Loucy (cell line): ENCODE data around the gene CAMTA2.
A peak's percentile ranks its signal among the peaks of the same experiment; 100 is the strongest.

Source experiments
- H2AFZ ChIP-seq: fragments of 200-600 bp; sonication (generic); 2 replicates; pipeline ENCODE4 v1.6.0; 2016; ENCODE audit warnings: antibody characterized with exemption, mild to moderate bottlenecking, low read length, moderate library complexity
- H3F3A ChIP-seq: fragments of 200-600 bp; 2 replicates; pipeline ENCODE4 v1.6.0; 2016; ENCODE audit warnings: antibody characterized with exemption, low read depth, mild to moderate bottlenecking
- H3K27me3 ChIP-seq: fragments of 200-600 bp; sonication (generic); 2 replicates; pipeline ENCODE4 v1.6.1; 2014; ENCODE audit warnings: low read length, mild to moderate bottlenecking; ENCODE audit not compliant: insufficient read depth, poor library complexity, severe bottlenecking
- H3K36me3 ChIP-seq: fragments of 200-600 bp; sonication (generic); 2 replicates; pipeline ENCODE4 v1.6.1; 2016; ENCODE audit warnings: low read length; ENCODE audit not compliant: insufficient read depth
- H3K4me1 ChIP-seq: fragments of 200-600 bp; sonication (generic); 2 replicates; pipeline ENCODE4 v1.5.1; 2014; ENCODE audit warnings: low read length, mild to moderate bottlenecking; ENCODE audit not compliant: insufficient read depth, poor library complexity, severe bottlenecking
- H3K4me2 ChIP-seq: fragments of 200-600 bp; sonication (generic); 2 replicates; pipeline ENCODE4 v1.6.0; 2014; ENCODE audit warnings: antibody characterized with exemption, low read length, low read depth, mild to moderate bottlenecking; ENCODE audit not compliant: poor library complexity, severe bottlenecking
- H3K4me3 ChIP-seq: fragments of 200-600 bp; sonication (generic); 2 replicates; pipeline ENCODE4 v1.5.1; 2014; ENCODE audit warnings: low read length, mild to moderate bottlenecking, mixed read lengths; ENCODE audit not compliant: poor library complexity, severe bottlenecking
- H3K79me2 ChIP-seq: fragments of 200-600 bp; sonication (generic); 2 replicates; pipeline ENCODE4 v1.6.1; 2014; ENCODE audit warnings: low read length; ENCODE audit not compliant: insufficient read depth
- H3K9ac ChIP-seq: fragments of 200-600 bp; sonication (generic); 2 replicates; pipeline ENCODE4 v1.6.0; 2014; ENCODE audit warnings: mild to moderate bottlenecking, low read depth, low read length, moderate library complexity; ENCODE audit not compliant: poor library complexity, severe bottlenecking
- H3K9me2 ChIP-seq: fragments of 200-600 bp; sonication (generic); replicated peaks from 2 replicates; pipeline ENCODE4 v1.6.1; 2016; ENCODE audit warnings: low read depth, low read length, mixed read lengths
- H3K9me3 ChIP-seq: fragments of 200-600 bp; sonication (generic); 2 replicates; pipeline ENCODE4 v1.6.1; 2014; ENCODE audit warnings: mild to moderate bottlenecking, antibody characterized with exemption, low read length, low read depth; ENCODE audit not compliant: insufficient read depth
- H4K20me1 ChIP-seq: fragments of 200-600 bp; sonication (generic); 2 replicates; pipeline ENCODE4 v1.6.0; 2014; ENCODE audit warnings: antibody characterized with exemption, low read length, mild to moderate bottlenecking; ENCODE audit not compliant: insufficient read depth, poor library complexity, severe bottlenecking
- EZH2phosphoT487 ChIP-seq: fragments of 200-600 bp; IDR thresholded peaks from 2 replicates; pipeline ENCODE4 v1.6.1; 2018; ENCODE audit warnings: antibody characterized with exemption, mild to moderate bottlenecking, moderate library complexity, borderline replicate concordance
- TF ChIP-seq, protein P1 (sequence below): fragments of 200-600 bp; sonication (generic); conservative IDR thresholded peaks from 2 replicates; pipeline ENCODE4 v1.5.1; 2014; ENCODE audit warnings: mild to moderate bottlenecking, antibody characterized with exemption, low read length

Gene CAMTA2

GRCh38 chr17:4970273-4970672, 17.2 kb downstream of the CAMTA2 start:
- Histone ChIP-seq H3K4me2 (no peak overlapping the region), H3K9me3 (no peaks in the 10 kb centered on the region), H3K9me2 (no peaks in the 10 kb centered on the region), H3K9ac (peak overlapping the region; percentile 100), H2AFZ (no peak overlapping the region), H3K27me3 (no peaks in the 10 kb centered on the region), H4K20me1 (no peaks in the 10 kb centered on the region), H3K4me3 (no peak overlapping the region), H3F3A (no peaks in the 10 kb centered on the region), H3K79me2 (peaks cover 32% of the 10 kb centered on the region), H3K4me1 (peaks cover 27% of the 10 kb centered on the region), H3K36me3 (no peaks in the 10 kb centered on the region)
- TF ChIP-seq EZH2phosphoT487, result no peak
- TF ChIP-seq, protein P1, sequence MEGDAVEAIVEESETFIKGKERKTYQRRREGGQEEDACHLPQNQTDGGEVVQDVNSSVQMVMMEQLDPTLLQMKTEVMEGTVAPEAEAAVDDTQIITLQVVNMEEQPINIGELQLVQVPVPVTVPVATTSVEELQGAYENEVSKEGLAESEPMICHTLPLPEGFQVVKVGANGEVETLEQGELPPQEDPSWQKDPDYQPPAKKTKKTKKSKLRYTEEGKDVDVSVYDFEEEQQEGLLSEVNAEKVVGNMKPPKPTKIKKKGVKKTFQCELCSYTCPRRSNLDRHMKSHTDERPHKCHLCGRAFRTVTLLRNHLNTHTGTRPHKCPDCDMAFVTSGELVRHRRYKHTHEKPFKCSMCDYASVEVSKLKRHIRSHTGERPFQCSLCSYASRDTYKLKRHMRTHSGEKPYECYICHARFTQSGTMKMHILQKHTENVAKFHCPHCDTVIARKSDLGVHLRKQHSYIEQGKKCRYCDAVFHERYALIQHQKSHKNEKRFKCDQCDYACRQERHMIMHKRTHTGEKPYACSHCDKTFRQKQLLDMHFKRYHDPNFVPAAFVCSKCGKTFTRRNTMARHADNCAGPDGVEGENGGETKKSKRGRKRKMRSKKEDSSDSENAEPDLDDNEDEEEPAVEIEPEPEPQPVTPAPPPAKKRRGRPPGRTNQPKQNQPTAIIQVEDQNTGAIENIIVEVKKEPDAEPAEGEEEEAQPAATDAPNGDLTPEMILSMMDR, result no peak

DNA sequence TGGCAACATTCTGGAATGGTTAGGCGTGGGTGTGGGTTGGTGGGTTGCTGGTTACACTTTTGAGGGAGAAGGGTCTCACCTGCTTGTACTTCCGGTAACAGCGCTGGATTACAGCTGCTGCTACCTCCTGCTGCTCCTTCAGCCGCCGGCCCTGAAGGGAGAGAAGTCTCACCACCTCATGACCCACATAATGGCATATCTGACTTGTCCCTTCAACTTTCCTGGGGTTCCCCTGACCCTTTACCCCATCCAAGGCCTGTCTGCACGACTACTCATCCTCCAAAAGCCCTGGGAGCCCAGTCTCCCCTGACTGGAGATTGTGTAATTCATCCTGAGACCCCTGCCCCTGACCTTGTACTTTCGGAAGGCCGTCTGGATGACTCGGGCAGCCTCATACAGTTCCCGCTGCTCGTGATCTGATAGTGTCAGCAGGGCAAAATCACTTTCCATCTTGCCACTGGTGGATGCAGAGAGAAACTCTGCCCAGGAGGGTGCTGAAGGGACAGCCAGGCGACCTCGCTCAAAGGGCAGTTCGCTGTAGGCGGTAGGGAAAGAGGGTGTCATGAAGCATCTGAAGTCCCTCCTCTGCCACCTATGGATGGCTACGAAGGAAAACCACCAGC, 17.8 kb downstream of the CAMTA2 start:
- Histone ChIP-seq H3K79me2 (peaks cover 35% of the 10 kb centered on the region), H3K4me1 (peaks cover 27% of the 10 kb centered on the region), H3F3A (no peaks in the 10 kb centered on the region), H4K20me1 (no peaks in the 10 kb centered on the region), H2AFZ (no peak overlapping the region), H3K27me3 (no peaks in the 10 kb centered on the region), H3K36me3 (no peaks in the 10 kb centered on the region), H3K4me2 (peak overlapping the region; percentile 100), H3K9me2 (no peaks in the 10 kb centered on the region), H3K9me3 (no peaks in the 10 kb centered on the region), H3K9ac (peak overlapping the region; percentile 100), H3K4me3 (peak overlapping the region; percentile 100)
- TF ChIP-seq, protein P1, result no peak
- no peak for TF ChIP-seq EZH2phosphoT487

DNA sequence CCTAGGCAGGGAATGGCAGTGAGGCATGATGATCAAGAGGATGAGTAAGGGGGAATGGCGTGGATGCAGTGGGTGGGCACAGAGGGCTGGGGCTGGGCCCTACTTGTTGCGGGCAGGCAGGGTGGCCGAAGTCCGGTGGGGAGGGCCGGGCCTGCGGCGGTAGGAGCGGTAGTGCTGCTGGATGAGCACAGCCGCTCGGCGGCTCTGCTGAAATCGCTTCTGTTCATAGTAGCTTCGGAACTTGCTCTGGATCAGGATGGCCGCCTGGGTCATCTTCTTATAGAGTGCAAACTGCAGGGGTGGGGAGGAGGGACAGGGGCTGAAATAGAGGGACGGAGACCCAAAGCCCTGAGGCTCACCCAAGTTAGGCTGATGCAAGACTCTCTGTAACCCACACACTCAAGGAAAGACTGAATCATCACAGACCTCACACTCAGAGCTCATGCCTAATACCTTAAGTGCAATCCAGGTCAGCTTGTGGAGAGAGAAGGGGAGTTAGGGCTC, 18.4 kb downstream of the CAMTA2 start:
- H3K4me2 ChIP-seq, result peak overlapping the region; percentile 100
- H3F3A ChIP-seq, result no peaks in the 10 kb centered on the region
- no peaks in the 10 kb centered on the region for H4K20me1 ChIP-seq
- H3K79me2 ChIP-seq, result peaks cover 35% of the 10 kb centered on the region
- no peaks in the 10 kb centered on the region for H3K9me3 ChIP-seq
- H2AFZ ChIP-seq, result no peak overlapping the region
- no peaks in the 10 kb centered on the region for H3K27me3 ChIP-seq
- peaks cover 27% of the 10 kb centered on the region for H3K4me1 ChIP-seq
- H3K36me3 ChIP-seq, result no peaks in the 10 kb centered on the region
- peak overlapping the region; percentile 100 for H3K9ac ChIP-seq
- H3K4me3 ChIP-seq, result peak overlapping the region; percentile 100
- TF ChIP-seq, protein P1, result no peak
- TF ChIP-seq EZH2phosphoT487, result no peak
- no peaks in the 10 kb centered on the region for H3K9me2 ChIP-seq
